Stimulated activated CD4-positive, alpha-beta T cell treated with anti-CD3 and anti-CD28 coated beads, Interleukin-15, amount 100 ng/mL, for 24 hours (primary cell): ENCODE results near the gene TPSAB1.
"Not testable (repeated sequence)": the region's sequence is repeated elsewhere in the genome, so short reads cannot be mapped to it uniquely, and the experiment has no call there.

ENCODE experiments used
- DNase-seq: peaks from one replicate; pipeline ENCODE4 v3.0.0-alpha.2; 2020

Gene TPSAB1

GRCh38 chr16:1271724-1272413 is 31.4 kb downstream of the TPSAB1 start:
- not testable (repeated sequence) for DNase-seq

- DNase-seq = no peak
These were observed 32.1 kb downstream of the TPSAB1 start for GRCh38 chr16:1272453-1273198.

- no peak for DNase-seq
These were observed 33.3 kb downstream of the TPSAB1 start for GRCh38 chr16:1273816-1274215.

GRCh38 chr16:1274767-1275166 is 34.3 kb downstream of the TPSAB1 start:
- no peak for DNase-seq

GRCh38 chr16:1275791-1276579 is 35.5 kb downstream of the TPSAB1 start:
- DNase-seq = no peak

- no peak for DNase-seq
These were observed 36.0 kb downstream of the TPSAB1 start for GRCh38 chr16:1276580-1276878.

GRCh38 chr16:1277151-1277598 is 36.7 kb downstream of the TPSAB1 start:
- DNase-seq = no peak

- no peak for DNase-seq
These were observed 37.2 kb downstream of the TPSAB1 start for GRCh38 chr16:1277617-1278282.

GRCh38 chr16:1278477-1278876 is 38.0 kb downstream of the TPSAB1 start:
- no peak for DNase-seq

GRCh38 chr16:1279081-1279944 is 38.8 kb downstream of the TPSAB1 start:
- no peak for DNase-seq

GRCh38 chr16:1279945-1280589 is 39.6 kb downstream of the TPSAB1 start:
- no peak for DNase-seq

GRCh38 chr16:1280783-1281182 is 40.3 kb downstream of the TPSAB1 start:
- DNase-seq = no peak

- DNase-seq = no peak
These were observed 41.0 kb downstream of the TPSAB1 start for GRCh38 chr16:1281517-1281916.

- no peak for DNase-seq
These were observed 41.9 kb downstream of the TPSAB1 start for GRCh38 chr16:1282324-1282973.

GRCh38 chr16:1283296-1283695 is 42.8 kb downstream of the TPSAB1 start:
- DNase-seq = no peak

- no peak for DNase-seq
These were observed 43.6 kb downstream of the TPSAB1 start for GRCh38 chr16:1283996-1284616.

- DNase-seq = no peak
These were observed 45.4 kb downstream of the TPSAB1 start for GRCh38 chr16:1285669-1286512.

GRCh38 chr16:1286513-1287094 is 46.1 kb downstream of the TPSAB1 start:
- DNase-seq = no peak

- DNase-seq = no peak
These were observed 47.6 kb downstream of the TPSAB1 start for GRCh38 chr16:1287982-1288670.
